Tibial nerve (tissue), 4 donors: ENCODE data around the gene WDR91. TPM values are rescaled to one million over a fixed set of nuclear protein-coding genes. Genes with fewer than 3 reads are reported as not detected.
"Not testable (repeated sequence)": the region's sequence is repeated elsewhere in the genome, so short reads cannot be mapped to it uniquely, and the experiment has no call there.

ENCODE experiments used
- DNase-seq, 2 donors: peaks; one replicate each; pipeline ENCODE4 v3.0.0-alpha.2; 2019; ENCODE audit warnings: low spot score in 2 of 2
- H3K27ac ChIP-seq, 4 donors: fragments of 200-600 bp; sonication (generic) in 3 of 4; one replicate each; pipeline ENCODE4 v1.5.1; 2017 to 2019; ENCODE audit warnings: mild to moderate bottlenecking in 1 of 4
- H3K27me3 ChIP-seq, 2 donors: fragments of 200-600 bp; sonication (generic) in 1 of 2; one replicate each; pipeline versions ENCODE4 v1.5.1 to v1.6.0; 2017 to 2019
- H3K36me3 ChIP-seq, 3 donors: fragments of 200-600 bp; sonication (generic); one replicate each; pipeline ENCODE4 v1.5.1; 2018 to 2019
- H3K4me1 ChIP-seq, 4 donors: fragments of 200-600 bp; sonication (generic) in 3 of 4; one replicate each; pipeline ENCODE4 v1.5.1; 2017 to 2019
- H3K4me3 ChIP-seq, 4 donors: fragments of 200-600 bp; sonication (generic) in 3 of 4; one replicate each; pipeline ENCODE4 v1.5.1; 2017 to 2019; ENCODE audit warnings: mild to moderate bottlenecking in 1 of 4, moderate library complexity in 1 of 4
- H3K9me3 ChIP-seq, 4 donors: fragments of 200-600 bp; sonication (generic) in 3 of 4; one replicate each; pipeline ENCODE4 v1.5.1; 2017 to 2019
- CTCF ChIP-seq, 5 experiments: fragments of 200-600 bp in 3 of 5; fragments of 450-650 bp in 2 of 5; sonication (generic) in 3 of 5; IDR thresholded peaks; one replicate each; pipeline ENCODE4 v1.5.1; 2016 to 2019; ENCODE audit warnings: antibody characterized with exemption in 5 of 5, mild to moderate bottlenecking in 3 of 5, moderate library complexity in 2 of 5
- EP300 ChIP-seq, 2 donors: sonication (generic); formaldehyde crosslinking; IDR thresholded peaks; one replicate each; pipeline ENCODE4 v1.6.1; 2017; ENCODE audit warnings: antibody characterized with exemption in 2 of 2, mild to moderate bottlenecking in 1 of 2
- POLR2A ChIP-seq, 2 donors: fragments of 450-650 bp; IDR thresholded peaks; one replicate each; pipeline ENCODE4 v1.6.1; 2017; ENCODE audit warnings: antibody characterized with exemption in 2 of 2, mild to moderate bottlenecking in 2 of 2, moderate library complexity in 2 of 2
- WGBS, 2 donors: methylation state at CpG; one replicate each; pipeline ENCODE4 v1.1.5; 2018; 5-methylcytosine and 5-hydroxymethylcytosine counted together
- total RNA-seq, 4 donors: library from RNA; depleted of rRNA; stranded (reverse); fragments of >200 nt; gene quantifications; one replicate each; pipeline ENCODE4 v1.1.0, GENCODE V29; 2016

WDR91 gene
- total RNA-seq, 4 donors from 2014 or later = 20.7 to 82.2 (median 32.6) TPM

- 15 to 16% methylated on average over 12 of the region's 12 CpGs for WGBS, 2 donors
- not testable (repeated sequence) for H3K9me3 ChIP-seq, DNase-seq, H3K27me3 ChIP-seq
- TF ChIP-seq EP300 (IDR thresholded peaks at IDR 0.05) (peak in 1 of 2 donors; percentile 3), CTCF (IDR thresholded peaks at IDR 0.05) (peak in 2 of 5 experiments; percentile 1 to 2)
- peak overlapping the region; percentile 90 to 99 (median 95) for H3K27ac ChIP-seq
- peak overlapping the region; percentile 69 to 96 (median 80) for H3K4me3 ChIP-seq
- peaks cover 0 to 49% (median 32%) of the 10 kb centered on the region in 4 donors for H3K4me1 ChIP-seq
- H3K36me3 ChIP-seq = peaks cover 0 to 19% (median 0%) of the 10 kb centered on the region in 3 donors
These were observed 40.3 kb downstream of the WDR91 start for GRCh38 chr7:135170998-135171481.

- H3K36me3 ChIP-seq = peaks cover 0 to 25% (median 0%) of the 10 kb centered on the region in 3 donors
- H3K4me1 ChIP-seq = peaks cover 0 to 49% (median 32%) of the 10 kb centered on the region in 4 donors
- H3K9me3 ChIP-seq = no peaks in the 10 kb centered on the region
- peak within 1 kb of the TSS; percentile 69 to 96 (median 80) for H3K4me3 ChIP-seq
- DNase-seq = peak; percentile 86 to 90
- no peaks in the 10 kb centered on the region for H3K27me3 ChIP-seq
- 0% methylated on average over 17 to 36 of the region's 77 CpGs for WGBS, 2 donors
- peak within 1 kb of the TSS; percentile 90 to 99 (median 95) for H3K27ac ChIP-seq
- TF ChIP-seq CTCF (IDR thresholded peaks at IDR 0.05) (peak; percentile 75 to 91 (median 88)), EP300 (IDR thresholded peaks at IDR 0.05) (peak; percentile 13 to 92), POLR2A (IDR thresholded peaks at IDR 0.05) (peak; percentile 68 to 69)
These were observed 40.9 kb downstream of the WDR91 start, which contains the start of gene CYREN for GRCh38 chr7:135170274-135170997. TSS of gene CYREN (minus strand) at chr7:135170707. CDS start at chr7:135168922, 1,785 bp downstream.

GRCh38 chr7:135169964-135170273 is 41.4 kb downstream of the WDR91 start:
- peak overlapping the region; percentile 90 to 99 (median 95) for H3K27ac ChIP-seq
- H3K27me3 ChIP-seq = no peaks in the 10 kb centered on the region
- WGBS, 2 donors = 1% methylated on average over 12 to 14 of the region's 17 CpGs
- TF ChIP-seq CTCF (IDR thresholded peaks at IDR 0.05) (no peak), POLR2A (IDR thresholded peaks at IDR 0.05) (no peak), EP300 (IDR thresholded peaks at IDR 0.05) (no peak)
- H3K36me3 ChIP-seq = peaks cover 0 to 31% (median 0%) of the 10 kb centered on the region in 3 donors
- DNase-seq = no peak
- no peaks in the 10 kb centered on the region for H3K9me3 ChIP-seq
- peak overlapping the region; percentile 69 to 96 (median 80) for H3K4me3 ChIP-seq
- peaks cover 0 to 54% (median 32%) of the 10 kb centered on the region in 4 donors for H3K4me1 ChIP-seq

GRCh38 chr7:135169141-135169963 is 42.0 kb downstream of the WDR91 start:
- Histone ChIP-seq H3K27me3 (no peaks in the 10 kb centered on the region), H3K9me3 (no peaks in the 10 kb centered on the region), H3K4me3 (peak overlapping the region; percentile 69 to 96 (median 80)), H3K4me1 (peaks cover 0 to 59% (median 32%) of the 10 kb centered on the region in 4 donors), H3K27ac (peak overlapping the region; percentile 90 to 99 (median 95)), H3K36me3 (peaks cover 0 to 36% (median 0%) of the 10 kb centered on the region in 3 donors)
- DNase-seq = no peak
- peak in 2 of 5 experiments; percentile 18 to 46 for TF ChIP-seq CTCF (IDR thresholded peaks at IDR 0.05)
- TF ChIP-seq POLR2A (IDR thresholded peaks at IDR 0.05) = no peak
- 67 to 70% methylated on average over 11 of the region's 11 CpGs for WGBS, 2 donors
